Activated CD8-positive, alpha-beta T cell treated with anti-CD3 and anti-CD28 coated beads for 36 hours (primary cell): ENCODE results near the gene ADORA2B. TPM values are rescaled to one million over a fixed set of nuclear protein-coding genes. Genes with fewer than 3 reads are reported as not detected.

ENCODE experiments used
- ATAC-seq: fragments of 200-7000 bp; cut with Tn5 transposase; one replicate; pipeline ENCODE4 v1.10.0; 2021; ENCODE audit warnings: mild to moderate bottlenecking, moderate library complexity
- CTCF ChIA-PET: fragments of 350-600 bp; sonication (Branson Sonifier 250); formaldehyde crosslinking; loops from one replicate; lab custom pipeline; 2021; ENCODE audit warnings: antibody characterized with exemption; lab: Charles Lee
- POLR2A ChIA-PET: fragments of 350-600 bp; sonication (Branson Sonifier 250); formaldehyde crosslinking; loops from one replicate; lab custom pipeline; 2021; ENCODE audit warnings: antibody characterized with exemption; lab: Charles Lee
- DNase-seq: peaks from one replicate; pipeline ENCODE4 v3.0.0-alpha.2; 2020
- H3K27ac Mint-ChIP-seq: one replicate; pipeline ENCODE4 v1.8.0; 2021; ENCODE audit warnings: mild to moderate bottlenecking, mixed read lengths
- H3K27me3 Mint-ChIP-seq: one replicate; pipeline ENCODE4 v1.8.0; 2021; ENCODE audit warnings: mixed read lengths
- H3K36me3 Mint-ChIP-seq: one replicate; pipeline ENCODE4 v1.8.0; 2021; ENCODE audit warnings: low read depth, mixed read lengths
- H3K4me1 Mint-ChIP-seq: one replicate; pipeline ENCODE4 v1.8.0; 2021; ENCODE audit warnings: low read depth, mixed read lengths
- H3K4me3 Mint-ChIP-seq: one replicate; pipeline ENCODE4 v1.8.0; 2021; ENCODE audit warnings: mild to moderate bottlenecking, moderate library complexity, mixed read lengths
- H3K9me3 Mint-ChIP-seq: one replicate; pipeline ENCODE4 v1.8.0; 2021; ENCODE audit warnings: mixed read lengths
- CTCF ChIP-seq: fragments of 200-600 bp; IDR thresholded peaks from one replicate; pipeline ENCODE4 v1.8.0; 2022; ENCODE audit warnings: antibody characterized with exemption, mild to moderate bottlenecking
- intact Hi-C: fragments of 100-400 bp; cut with micrococcal nuclease; formaldehyde crosslinking; loops from one replicate; pipeline ENCODE4 v1.10.0; 2022
- total RNA-seq, 2 experiments: library from RNA; stranded (reverse); gene quantifications; one replicate each; pipeline ENCODE4 v1.2.3, GENCODE V29; 2021

Gene ADORA2B
- total RNA-seq, 2 experiments from 2014 or later: 4.2 to 5.4 TPM

- ATAC-seq: no peak
- TF ChIP-seq CTCF: no peak
- Mint-ChIP-seq H3K9me3 (no peaks in the 10 kb centered on the region), H3K27ac (no peak overlapping the region), H3K4me3 (no peak overlapping the region), H3K36me3 (no peaks in the 10 kb centered on the region), H3K27me3 (peaks cover 27% of the 10 kb centered on the region), H3K4me1 (peaks cover 11% of the 10 kb centered on the region)
- intact Hi-C loops: no loop called here
- no peak for DNase-seq
- ChIA-PET POLR2A (no interaction called here), CTCF (no interaction called here)
Measured at GRCh38 chr17:15941781-15942180, 3.1 kb upstream of the ADORA2B start.

- intact Hi-C loops: no loop called here
- H3K4me1 Mint-ChIP-seq: peaks cover 11% of the 10 kb centered on the region
- H3K27ac Mint-ChIP-seq: no peak overlapping the region
- no peak overlapping the region for H3K4me3 Mint-ChIP-seq
- no peak for ATAC-seq
- peaks cover 27% of the 10 kb centered on the region for H3K27me3 Mint-ChIP-seq
- no peaks in the 10 kb centered on the region for H3K36me3 Mint-ChIP-seq
- POLR2A ChIA-PET: no interaction called here
- no peaks in the 10 kb centered on the region for H3K9me3 Mint-ChIP-seq
- CTCF ChIA-PET: no interaction called here
- no peak for TF ChIP-seq CTCF
- DNase-seq: no peak
Measured at GRCh38 chr17:15942207-15942833, 2.6 kb upstream of the ADORA2B start.

- POLR2A ChIA-PET: interaction anchor here (1.1 to 3.0 kb wide), 3 partner anchors 15 to 55 kb away, joined by 4 to 22 read pairs (median 19); partner anchors contain the start of genes TTC19 and ZSWIM7
- no peak for DNase-seq
- Mint-ChIP-seq H3K4me3 (peak overlapping the region; percentile 65), H3K27me3 (peaks cover 27% of the 10 kb centered on the region), H3K9me3 (no peaks in the 10 kb centered on the region), H3K27ac (peak overlapping the region; percentile 61), H3K4me1 (peaks cover 11% of the 10 kb centered on the region), H3K36me3 (no peaks in the 10 kb centered on the region)
- TF ChIP-seq CTCF: no peak
- no peak for ATAC-seq
- intact Hi-C loops: no loop called here
- CTCF ChIA-PET: interaction anchor here (1.0 to 2.4 kb wide), 8 partner anchors 8 to 102 kb away, joined by 3 to 14 read pairs (median 4); partner anchors contain the start of genes TTC19 and ZSWIM7
Measured at GRCh38 chr17:15943971-15944758, 765 bp upstream of the ADORA2B start.

GRCh38 chr17:15945527-15946191 is 729 bp downstream of the ADORA2B start:
- Mint-ChIP-seq H3K9me3 (no peaks in the 10 kb centered on the region), H3K27ac (peak overlapping the region; percentile 51), H3K4me3 (peak overlapping the region; percentile 76), H3K36me3 (no peaks in the 10 kb centered on the region), H3K4me1 (peaks cover 11% of the 10 kb centered on the region), H3K27me3 (peaks cover 27% of the 10 kb centered on the region)
- intact Hi-C loops: no loop called here
- TF ChIP-seq CTCF: no peak
- CTCF ChIA-PET: interaction anchor here (0.7 to 2.4 kb wide), 12 partner anchors 9 to 116 kb away, joined by 3 to 14 read pairs (median 4); partner anchors contain the start of genes TTC19 and ZSWIM7
- DNase-seq: peak; percentile 45
- POLR2A ChIA-PET: interaction anchor here (1.5 to 3.0 kb wide), 3 partner anchors 13 to 54 kb away, joined by 3 to 22 read pairs (median 19); partner anchors contain the start of genes TTC19 and ZSWIM7
- no peak for ATAC-seq
